Measurements from ENCODE around the gene MEGF6. TPM values are rescaled to one million over a fixed set of nuclear protein-coding genes. Genes with fewer than 3 reads are reported as not detected.

MEGF6 gene
- total and polyA plus RNA-seq, 2 donors (not counting 3 experiments of a cell fraction or from before 2014, with no cell fraction given) = 22.5 to 63.7 TPM

- Histone ChIP-seq H3K36me3 (ENCODE audit: control insufficient read depth in 2 of 2, extremely low read depth in 1 of 2, insufficient read depth in 2 of 2, low read length in 2 of 2) (no peaks in the 10 kb centered on the region), H4K20me1 (replicated peaks; ENCODE audit: control insufficient read depth, extremely low read depth, insufficient read depth, low read length) (no peaks in the 10 kb centered on the region), H3K79me2 (ENCODE audit: control insufficient read depth, insufficient read depth, low read length) (no peaks in the 10 kb centered on the region), H3K27me3 (ENCODE audit: control insufficient read depth in 2 of 2, insufficient read depth in 2 of 2, low read length in 2 of 2) (no peaks in the 10 kb centered on the region), H3K9me1 (replicated peaks; ENCODE audit: control insufficient read depth, extremely low read depth, insufficient read depth, low read length) (no peaks in the 10 kb centered on the region), H3K4me2 (ENCODE audit: insufficient read depth, low read length) (no peak overlapping the region), H3K27ac (ENCODE audit: insufficient read depth, low read depth, low read length) (no peak overlapping the region), H3K4me1 (ENCODE audit: control insufficient read depth, extremely low read depth, insufficient read depth, low read length) (no peaks in the 10 kb centered on the region), H3K4me3 (replicated peaks in 1 of 3; ENCODE audit: insufficient read depth in 1 of 3, low read depth in 1 of 3, low read length in 3 of 3) (no peak overlapping the region), H3K9me3 (replicated peaks; ENCODE audit: control insufficient read depth, insufficient read depth, low read length) (no peaks in the 10 kb centered on the region), H2AFZ (ENCODE audit: low read depth, low read length) (no peak overlapping the region), H3K9ac (replicated peaks; ENCODE audit: extremely low read depth, insufficient read depth, low read length) (no peak overlapping the region)
- ChIA-PET CTCF (interaction anchor here (1.2 to 1.9 kb wide), 5 partner anchors 14 to 269 kb away, joined by 3 to 8 read pairs (median 3); no protein-coding TSS in a partner anchor), POLR2A (no interaction called here)
- FAIRE-seq (no peak), DNase-seq (ENCODE audit: low read depth, low spot score) (no peak)
- intact Hi-C loops (cut with micrococcal nuclease) (no loop called here), dilution Hi-C loops (cut with MboI; ENCODE audit: extremely low pct_ligation_motif_present, low sequenced_read_pairs) (no loop called here)
- no TSS peak for BruUV-seq (replicated peaks)
- TF ChIP-seq GATA2 (IDR thresholded peaks at IDR 0.05; ENCODE audit: insufficient read depth, insufficient read length, low read depth, low read length) (no peak), MAX (IDR thresholded peaks at IDR 0.05; ENCODE audit: insufficient read depth, insufficient read length) (no peak), FOS (IDR thresholded peaks at IDR 0.05; ENCODE audit: borderline replicate concordance, insufficient read depth, low read length) (no peak), CTCF (IDR thresholded peaks at IDR 0.05; ENCODE audit: extremely low read depth in 1 of 2, insufficient read depth in 1 of 2, low read depth in 1 of 2, low read length in 2 of 2) (no peak), JUN (IDR thresholded peaks at IDR 0.05; ENCODE audit: borderline replicate concordance, insufficient read depth, insufficient read length, low read depth) (no peak), MYC (IDR thresholded peaks at IDR 0.05; ENCODE audit: low read depth, low read length) (no peak), POLR2AphosphoS5 (IDR thresholded peaks at IDR 0.05; ENCODE audit: insufficient read depth, low read depth, low read length) (no peak), EZH2 (IDR thresholded peaks at IDR 0.05; ENCODE audit: borderline replicate concordance, low read depth, low read length, severe bottlenecking) (no peak), POLR2A (IDR thresholded peaks at IDR 0.05; ENCODE audit: low read depth, low read length) (no peak)
Observed at GRCh38 chr1:3457910-3458883, 153.1 kb downstream of the MEGF6 start.

Measured in endothelial cell of umbilical vein (primary cell).